ENCODE measurements around the gene IRAK2. TPM values are rescaled to one million over a fixed set of nuclear protein-coding genes. Genes with fewer than 3 reads are reported as not detected.

The IRAK2 gene
- total and polyA plus RNA-seq, 2 of the 8 experiments (the other 6 are each of a cell fraction or from before 2014, with no cell fraction given) = 1.5 TPM

DNA sequence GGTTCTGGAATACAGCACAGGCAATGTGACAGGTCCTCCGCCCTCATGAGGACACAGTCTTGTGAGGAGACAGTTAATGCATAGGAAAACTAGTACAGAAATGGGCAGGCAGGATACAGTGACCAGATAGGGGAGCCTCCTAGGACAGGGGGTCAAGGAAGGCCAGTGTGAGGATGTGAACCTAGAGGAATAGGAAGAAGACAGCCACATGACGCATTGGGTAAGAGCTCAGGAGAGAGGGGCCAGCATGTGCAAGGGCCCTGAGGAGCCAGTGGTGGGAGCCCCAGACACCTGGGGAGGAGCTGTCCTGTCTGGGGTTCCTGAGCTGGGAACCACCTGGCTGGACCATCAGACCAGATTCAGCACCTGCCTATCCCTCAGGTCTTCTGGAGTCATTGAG lies 15.6 kb downstream of the IRAK2 start:
- Histone ChIP-seq H4K5ac (ENCODE audit: insufficient read length, low read depth, low read length) (no peak overlapping the region), H3K23ac (ENCODE audit: insufficient read length) (no peak overlapping the region), H3K56ac (replicated peaks; ENCODE audit: insufficient read length, low read depth, low read length) (no peak overlapping the region), H3K79me2 (ENCODE audit: control insufficient read depth in 1 of 2, insufficient read depth in 2 of 2, low read length in 2 of 2) (no peaks in the 10 kb centered on the region), H4K20me1 (replicated peaks in 1 of 2; ENCODE audit: control insufficient read depth in 1 of 2, insufficient read depth in 2 of 2, low read length in 2 of 2) (no peaks in the 10 kb centered on the region), H2AK5ac (ENCODE audit: low read depth, low read length) (no peak overlapping the region), H3K27ac (ENCODE audit: low read depth, low read length) (no peak overlapping the region), H3K4me1 (replicated peaks in 1 of 4; ENCODE audit: control insufficient read depth in 3 of 4, insufficient read depth in 4 of 4, low read length in 3 of 4) (no peaks in the 10 kb centered on the region), H3K27me3 (replicated peaks in 1 of 4; ENCODE audit: control insufficient read depth in 3 of 4, extremely low read depth in 1 of 4, insufficient read depth in 3 of 4, low read length in 3 of 4) (no peaks in the 10 kb centered on the region), H2BK15ac (ENCODE audit: low read length) (no peak overlapping the region), H3K23me2 (ENCODE audit: low read depth, low read length) (no peaks in the 10 kb centered on the region), H3K9me3 (ENCODE audit: insufficient read depth in 2 of 2, low read depth in 1 of 2, low read length in 1 of 2) (no peaks in the 10 kb centered on the region), H4K8ac (ENCODE audit: extremely low read depth, insufficient read depth, low read length) (no peak overlapping the region), H2BK12ac (ENCODE audit: low read depth, low read length) (no peak overlapping the region), H3K4ac (replicated peaks; ENCODE audit: insufficient read length, low read depth, low read length) (no peak overlapping the region), H2BK120ac (replicated peaks; ENCODE audit: low read depth, low read length) (no peak overlapping the region), H3K14ac (ENCODE audit: insufficient read length) (no peak overlapping the region), H3K36me3 (ENCODE audit: control insufficient read depth in 2 of 4, insufficient read depth in 4 of 4, low read length in 3 of 4) (no peaks in the 10 kb centered on the region), H3K18ac (ENCODE audit: extremely low read depth, low read length) (no peak overlapping the region), H3K79me1 (ENCODE audit: low read depth, low read length) (no peaks in the 10 kb centered on the region), H2BK5ac (ENCODE audit: low read depth, low read length) (no peak overlapping the region), H2AFZ (ENCODE audit: low read length) (no peak overlapping the region), H3K4me2 (ENCODE audit: insufficient read depth in 1 of 2, low read depth in 2 of 2, low read length in 2 of 2) (no peak overlapping the region), H3K4me3 (ENCODE audit: extremely low read depth in 1 of 4, insufficient read depth in 2 of 4, low read depth in 3 of 4, low read length in 4 of 4) (no peak overlapping the region), H3K9ac (replicated peaks in 1 of 4; ENCODE audit: extremely low read depth in 1 of 4, low read depth in 3 of 4, low read length in 3 of 4) (no peak overlapping the region), H4K91ac (replicated peaks; ENCODE audit: insufficient read length, low read length) (no peak overlapping the region), H2BK20ac (ENCODE audit: low read length) (no peak overlapping the region)
- WGBS, 2 experiments (ENCODE audit: extremely low coverage in 1 of 2, insufficient coverage in 1 of 2, insufficient read length in 1 of 2, insufficient replicate concordance in 2 of 2, low coverage in 1 of 2, low lambda C conversion rate in 2 of 2, missing lambda C conversion rate in 1 of 2) = 85% methylated on average over 2 of the region's 2 CpGs; no CpG with 5 or more reads in 1 of the 2 experiments
- ChIA-PET POLR2A (ENCODE audit: partially characterized antibody) (interaction anchor here (1.0 kb wide), 1 partner anchor 16 kb away, joined by 3 read pairs; the partner anchor contains the start of gene IRAK2), CTCF (ENCODE audit: partially characterized antibody) (interaction anchor here (0.7 to 1.8 kb wide), 2 partner anchors 10 to 13 kb away, joined by 3 to 5 read pairs; no protein-coding TSS in a partner anchor)
- FAIRE-seq (no peak), DNase-seq (ENCODE audit: low read depth in 1 of 2, low spot score in 2 of 2) (no peak)
- TF ChIP-seq, protein P1, sequence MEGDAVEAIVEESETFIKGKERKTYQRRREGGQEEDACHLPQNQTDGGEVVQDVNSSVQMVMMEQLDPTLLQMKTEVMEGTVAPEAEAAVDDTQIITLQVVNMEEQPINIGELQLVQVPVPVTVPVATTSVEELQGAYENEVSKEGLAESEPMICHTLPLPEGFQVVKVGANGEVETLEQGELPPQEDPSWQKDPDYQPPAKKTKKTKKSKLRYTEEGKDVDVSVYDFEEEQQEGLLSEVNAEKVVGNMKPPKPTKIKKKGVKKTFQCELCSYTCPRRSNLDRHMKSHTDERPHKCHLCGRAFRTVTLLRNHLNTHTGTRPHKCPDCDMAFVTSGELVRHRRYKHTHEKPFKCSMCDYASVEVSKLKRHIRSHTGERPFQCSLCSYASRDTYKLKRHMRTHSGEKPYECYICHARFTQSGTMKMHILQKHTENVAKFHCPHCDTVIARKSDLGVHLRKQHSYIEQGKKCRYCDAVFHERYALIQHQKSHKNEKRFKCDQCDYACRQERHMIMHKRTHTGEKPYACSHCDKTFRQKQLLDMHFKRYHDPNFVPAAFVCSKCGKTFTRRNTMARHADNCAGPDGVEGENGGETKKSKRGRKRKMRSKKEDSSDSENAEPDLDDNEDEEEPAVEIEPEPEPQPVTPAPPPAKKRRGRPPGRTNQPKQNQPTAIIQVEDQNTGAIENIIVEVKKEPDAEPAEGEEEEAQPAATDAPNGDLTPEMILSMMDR (IDR thresholded peaks at IDR 0.05; ENCODE audit: control extremely low read depth in 1 of 3, insufficient read depth in 1 of 3, low read depth in 1 of 3, low read length in 3 of 3) = no peak
- TF ChIP-seq SIRT6 (IDR thresholded peaks at IDR 0.05; ENCODE audit: low read length) (no peak), CEBPB (IDR thresholded peaks at IDR 0.05; ENCODE audit: low read depth, low read length) (no peak), JUN (IDR thresholded peaks at IDR 0.05; ENCODE audit: low read depth, low read length) (no peak), SUZ12 (IDR thresholded peaks at IDR 0.05; ENCODE audit: low read length) (no peak), KDM1A (IDR thresholded peaks at IDR 0.05; ENCODE audit: borderline replicate concordance, low read length) (no peak), RBBP5 (IDR thresholded peaks at IDR 0.05; ENCODE audit: borderline replicate concordance, low read depth, low read length) (no peak), ZNF274 (IDR thresholded peaks at IDR 0.05; ENCODE audit: borderline replicate concordance, extremely low read depth, low read length) (no peak), HDAC2 (IDR thresholded peaks at IDR 0.05; ENCODE audit: borderline replicate concordance in 1 of 2, low read depth in 2 of 2, low read length in 2 of 2) (no peak), SIN3A (conservative IDR thresholded peaks at IDR 0.05 in 1 of 2, IDR thresholded peaks at IDR 0.05 in 1 of 2; ENCODE audit: low read depth in 1 of 2, low read length in 2 of 2) (no peak), CBX8 (IDR thresholded peaks at IDR 0.05; ENCODE audit: borderline replicate concordance, low read depth, low read length) (no peak)

Measured in H1 (cell line).